C4-2B (cell line): ENCODE measurements around the gene UTS2B.
A peak's percentile ranks its signal among the peaks of the same experiment; 100 is the strongest.

ENCODE experiments used
- H3K27ac ChIP-seq: fragments of 450-650 bp; 2 replicates; pipeline ENCODE4 v1.5.1; 2017
- ZFX ChIP-seq: fragments of 450-650 bp; IDR thresholded peaks from 2 replicates; pipeline ENCODE4 v1.6.1; 2017
- TF ChIP-seq, protein P1 (sequence below): fragments of 450-650 bp; conservative IDR thresholded peaks from 2 replicates; pipeline ENCODE4 v1.5.1; 2017; ENCODE audit warnings: mild to moderate bottlenecking

Gene UTS2B

DNA sequence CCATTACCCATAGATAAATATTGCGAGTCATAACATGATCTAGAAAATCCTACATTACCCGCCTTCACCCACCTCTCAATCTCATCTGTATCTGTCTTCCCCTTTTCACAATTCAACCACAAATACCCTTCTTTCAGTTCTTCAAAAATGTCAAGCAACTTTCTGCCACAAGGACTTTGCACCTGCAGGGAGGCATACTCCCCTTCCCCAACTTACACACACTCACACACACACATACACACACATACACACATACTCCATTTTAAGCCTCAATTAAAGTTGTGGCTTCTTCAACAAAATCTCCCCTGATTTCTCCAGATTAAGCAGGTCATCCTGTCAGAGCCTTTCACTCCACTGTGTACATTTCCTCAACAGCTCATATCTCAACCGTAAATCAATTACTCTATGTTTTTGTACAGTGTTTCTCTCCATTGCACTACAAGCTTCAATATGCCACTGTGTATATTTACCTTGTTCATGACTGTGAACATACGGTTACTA is 34.2 kb downstream of the UTS2B start:
- TF ChIP-seq, protein P1, sequence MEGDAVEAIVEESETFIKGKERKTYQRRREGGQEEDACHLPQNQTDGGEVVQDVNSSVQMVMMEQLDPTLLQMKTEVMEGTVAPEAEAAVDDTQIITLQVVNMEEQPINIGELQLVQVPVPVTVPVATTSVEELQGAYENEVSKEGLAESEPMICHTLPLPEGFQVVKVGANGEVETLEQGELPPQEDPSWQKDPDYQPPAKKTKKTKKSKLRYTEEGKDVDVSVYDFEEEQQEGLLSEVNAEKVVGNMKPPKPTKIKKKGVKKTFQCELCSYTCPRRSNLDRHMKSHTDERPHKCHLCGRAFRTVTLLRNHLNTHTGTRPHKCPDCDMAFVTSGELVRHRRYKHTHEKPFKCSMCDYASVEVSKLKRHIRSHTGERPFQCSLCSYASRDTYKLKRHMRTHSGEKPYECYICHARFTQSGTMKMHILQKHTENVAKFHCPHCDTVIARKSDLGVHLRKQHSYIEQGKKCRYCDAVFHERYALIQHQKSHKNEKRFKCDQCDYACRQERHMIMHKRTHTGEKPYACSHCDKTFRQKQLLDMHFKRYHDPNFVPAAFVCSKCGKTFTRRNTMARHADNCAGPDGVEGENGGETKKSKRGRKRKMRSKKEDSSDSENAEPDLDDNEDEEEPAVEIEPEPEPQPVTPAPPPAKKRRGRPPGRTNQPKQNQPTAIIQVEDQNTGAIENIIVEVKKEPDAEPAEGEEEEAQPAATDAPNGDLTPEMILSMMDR: no peak
- no peak for TF ChIP-seq ZFX
- peak overlapping the region; percentile 36; the same call in 1 of the 2 replicates for H3K27ac ChIP-seq

DNA sequence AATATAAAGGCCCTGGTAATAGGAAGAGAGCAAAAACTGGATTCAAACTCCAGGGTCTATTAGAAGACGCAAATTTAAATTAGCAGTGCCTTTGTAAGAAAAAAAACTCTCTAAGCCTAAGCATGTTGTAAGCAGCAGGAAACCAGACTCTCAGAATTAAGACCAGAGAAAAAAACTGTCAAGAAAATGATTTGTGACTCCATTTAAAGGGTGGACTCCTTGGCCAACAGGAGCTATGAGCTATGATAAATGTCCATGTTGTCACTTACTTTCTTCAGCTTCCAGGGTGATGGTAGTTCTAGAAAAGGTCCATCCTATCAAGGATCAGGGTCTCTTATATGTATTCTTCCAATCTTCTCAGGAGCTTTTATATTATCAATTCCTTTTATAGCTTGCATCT is 36.0 kb downstream of the UTS2B start:
- no peak overlapping the region for H3K27ac ChIP-seq
- TF ChIP-seq ZFX: no peak
- TF ChIP-seq, protein P1: no peak

DNA sequence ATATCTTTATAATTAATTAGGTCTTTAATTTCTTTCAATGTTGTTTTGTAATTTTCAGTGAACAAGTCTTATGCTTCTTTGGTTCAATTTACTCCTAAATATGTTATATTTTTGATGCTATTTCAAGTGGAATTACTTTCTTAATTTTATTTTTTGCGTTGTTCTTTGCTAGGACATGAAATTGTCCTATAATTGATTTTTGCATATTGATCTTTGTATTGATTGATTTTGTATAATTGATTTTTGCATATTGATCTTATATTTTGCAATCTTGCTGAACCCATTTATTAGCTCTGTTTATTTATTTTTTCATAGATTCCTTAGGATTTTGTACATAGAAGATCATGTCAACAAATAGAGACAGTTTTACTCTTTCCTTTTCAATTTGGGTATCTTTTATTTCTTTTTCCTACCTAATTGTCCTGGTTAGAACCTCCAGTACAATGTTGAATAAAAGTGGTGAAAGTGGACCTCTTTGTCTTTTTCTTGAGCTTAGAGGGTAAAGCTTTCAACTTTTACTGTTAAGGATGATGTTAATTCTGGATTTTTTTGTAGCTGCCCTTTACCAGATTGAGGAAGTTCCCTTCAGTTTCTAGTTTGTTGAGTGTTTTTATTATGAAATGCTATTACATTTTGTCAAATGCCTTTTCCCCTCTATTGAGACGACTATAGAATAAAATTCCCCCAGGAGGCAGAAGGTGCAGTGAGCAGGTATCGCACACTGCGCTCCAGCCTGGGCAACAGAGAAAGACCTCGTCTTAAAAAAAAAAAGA is 37.9 kb downstream of the UTS2B start:
- no peak overlapping the region for H3K27ac ChIP-seq
- no peak for TF ChIP-seq ZFX
- TF ChIP-seq, protein P1: no peak

GRCh38 chr3:191290311-191291025 is 39.9 kb downstream of the UTS2B start:
- no peak overlapping the region for H3K27ac ChIP-seq
- no peak for TF ChIP-seq ZFX
- TF ChIP-seq, protein P1: no peak

DNA sequence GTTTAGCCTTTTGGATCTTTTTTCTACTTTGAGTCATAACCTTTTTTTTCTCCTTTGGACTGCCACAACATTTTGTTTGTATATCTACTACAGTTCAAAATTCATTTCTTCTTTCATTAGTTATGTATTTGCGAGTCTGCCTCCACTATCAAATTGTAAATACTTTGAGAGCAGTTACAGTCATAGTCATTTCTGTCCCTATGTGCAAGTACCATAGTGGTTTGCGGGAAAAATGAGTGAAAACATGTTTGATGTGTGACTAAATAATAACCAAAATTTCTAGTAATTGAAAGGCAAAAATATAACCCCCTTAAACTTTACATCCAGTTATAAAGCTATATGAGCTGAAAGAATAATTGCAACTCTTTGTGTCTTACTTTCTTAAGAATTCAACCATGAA is 46.9 kb downstream of the UTS2B start:
- H3K27ac ChIP-seq: no peak overlapping the region
- TF ChIP-seq, protein P1: no peak
- TF ChIP-seq ZFX: no peak

DNA sequence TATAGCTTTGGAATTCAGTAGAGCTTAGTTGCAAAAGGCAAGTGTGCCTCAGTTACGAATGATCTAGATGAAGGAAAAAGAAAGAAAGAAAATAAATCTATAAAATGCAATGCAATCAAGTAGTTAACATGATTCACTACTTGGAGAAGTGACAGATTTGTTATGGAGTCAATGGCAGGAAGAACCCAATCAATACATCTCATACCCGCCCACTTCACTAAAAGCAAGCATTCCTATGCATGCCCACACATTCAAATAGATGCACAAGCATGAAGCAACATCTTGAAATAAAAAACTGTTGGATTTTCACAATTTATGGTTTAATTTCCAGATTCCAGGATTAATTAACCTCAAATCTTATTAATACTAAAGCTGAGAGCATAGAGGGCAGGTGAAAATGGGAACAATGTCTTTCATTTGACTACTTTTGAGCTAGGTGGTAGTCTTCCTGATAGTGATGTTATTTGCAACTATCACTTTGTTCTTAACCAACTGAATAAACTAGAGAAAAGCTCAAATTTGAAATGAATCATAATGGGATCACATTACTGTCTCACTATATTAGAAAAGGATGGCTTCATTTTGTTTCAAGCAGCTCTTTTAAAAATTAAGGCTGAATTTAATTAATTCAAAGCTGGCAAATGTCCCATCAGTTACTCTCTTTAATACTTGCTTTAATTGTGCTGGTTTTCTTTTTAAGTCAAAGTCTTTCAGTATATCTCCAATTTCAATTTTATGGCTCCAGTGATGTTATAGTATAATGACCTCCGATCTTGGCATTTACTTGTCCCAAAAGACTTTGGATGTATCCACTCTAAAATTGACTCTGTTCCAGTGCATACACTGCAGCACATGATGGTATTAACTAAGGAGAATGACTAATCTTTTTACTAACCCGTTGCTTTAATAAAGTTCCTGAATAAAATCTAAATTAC is 47.8 kb downstream of the UTS2B start:
- no peak for TF ChIP-seq ZFX
- TF ChIP-seq, protein P1: no peak
- no peak overlapping the region for H3K27ac ChIP-seq
